Hematopoietic multipotent progenitor cell treated with erythropoietin and hydrocortisone succinate and interleukin-3 and kit ligand, for 6 days (in vitro differentiated cells): ENCODE measurements around the gene MYO10.

ENCODE experiments used
- DNase-seq: peaks from one replicate; pipeline ENCODE4 v3.0.0-alpha.2; 2015

MYO10 gene

GRCh38 chr5:16702964-16703363, 233.1 kb downstream of the MYO10 start:
- no peak for DNase-seq

GRCh38 chr5:16701134-16702099, 234.7 kb downstream of the MYO10 start:
- DNase-seq = no peak

GRCh38 chr5:16700081-16700480, 236.0 kb downstream of the MYO10 start:
- peak; percentile 2 for DNase-seq

GRCh38 chr5:16695779-16696178, 240.3 kb downstream of the MYO10 start:
- DNase-seq = no peak

GRCh38 chr5:16693879-16694278, 242.2 kb downstream of the MYO10 start:
- no peak for DNase-seq

- no peak for DNase-seq
These were observed 244.4 kb downstream of the MYO10 start for GRCh38 chr5:16691731-16692130.

GRCh38 chr5:16690243-16690852, 245.7 kb downstream of the MYO10 start:
- peak; percentile 58 for DNase-seq

- DNase-seq = no peak
These were observed 248.2 kb downstream of the MYO10 start for GRCh38 chr5:16687898-16688297.

GRCh38 chr5:16685069-16685468, 251.0 kb downstream of the MYO10 start:
- DNase-seq = no peak

GRCh38 chr5:16681876-16682275, 254.2 kb downstream of the MYO10 start:
- DNase-seq = no peak

GRCh38 chr5:16679863-16680262, 256.2 kb downstream of the MYO10 start:
- DNase-seq = no peak

GRCh38 chr5:16679190-16679589, 256.9 kb downstream of the MYO10 start:
- no peak for DNase-seq

- no peak for DNase-seq
These were observed 260.3 kb downstream of the MYO10 start for GRCh38 chr5:16675806-16676205.

- no peak for DNase-seq
These were observed 261.3 kb downstream of the MYO10 start for GRCh38 chr5:16674750-16675149.

GRCh38 chr5:16673241-16674201, 262.6 kb downstream of the MYO10 start:
- no peak for DNase-seq

GRCh38 chr5:16671208-16671607, 264.9 kb downstream of the MYO10 start:
- DNase-seq = no peak

GRCh38 chr5:16669776-16670175, 266.3 kb downstream of the MYO10 start:
- no peak for DNase-seq

- no peak for DNase-seq
These were observed 267.5 kb downstream of the MYO10 start for GRCh38 chr5:16668631-16669030.

- no peak for DNase-seq
These were observed 267.9 kb downstream of the MYO10 start for GRCh38 chr5:16668194-16668593.

GRCh38 chr5:16666883-16667398, 269.1 kb downstream of the MYO10 start:
- DNase-seq = peak; percentile 9

GRCh38 chr5:16666130-16666882, 269.8 kb downstream of the MYO10 start:
- no peak for DNase-seq

GRCh38 chr5:16665601-16666000, 270.5 kb downstream of the MYO10 start:
- DNase-seq = no peak
